ENCODE measurements around the gene KRTAP9-4. TPM values are rescaled to one million over a fixed set of nuclear protein-coding genes. Genes with fewer than 3 reads are reported as not detected.

The KRTAP9-4 gene
- polyA plus RNA-seq, 1 experiment: not detected

DNA sequence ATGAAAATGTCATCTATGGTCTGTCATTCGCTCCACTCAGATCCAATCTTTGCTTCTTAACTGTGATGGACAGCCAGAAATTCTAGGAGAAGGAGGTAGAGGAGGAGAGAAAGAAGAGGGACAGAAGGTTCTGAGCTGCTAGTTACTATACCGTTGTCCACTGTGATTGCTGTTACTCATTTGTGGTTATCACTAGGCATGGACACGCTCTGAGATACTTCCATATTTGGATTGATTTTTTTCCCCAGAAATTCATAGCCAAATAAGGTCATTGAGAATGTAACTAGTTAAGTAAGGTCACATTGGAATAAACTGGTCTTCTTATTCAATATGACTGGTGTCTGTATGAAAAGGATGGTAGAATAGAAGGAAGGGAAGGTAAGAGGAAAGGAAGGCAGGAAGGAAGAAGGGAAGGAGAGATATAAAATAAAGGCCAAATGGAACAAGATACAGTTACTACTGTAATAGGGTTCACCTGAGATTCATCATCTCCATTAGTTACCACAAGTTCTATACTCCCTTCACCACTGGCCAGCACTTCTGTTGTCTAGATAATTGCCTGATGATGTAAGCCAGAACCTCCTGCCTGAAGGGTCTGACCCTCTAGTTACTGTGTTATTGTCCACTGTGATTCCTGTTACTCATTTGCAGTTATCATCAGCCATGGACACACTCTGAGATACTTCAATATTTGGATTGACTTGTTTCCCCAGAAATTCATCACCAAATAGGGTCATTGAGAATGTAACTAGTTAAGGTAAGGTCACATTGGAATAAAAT lies 28.9 kb downstream of the KRTAP9-4 start:
- no peak for DNase-seq (ENCODE audit: low read depth)
- POLR2A ChIA-PET: no interaction called here
- H3K4me3 ChIP-seq (ENCODE audit: low read depth, low read length): no peak overlapping the region
- CTCF ChIA-PET: interaction anchor here (1.1 kb wide), 1 partner anchor 15 kb away, joined by 3 read pairs; no protein-coding TSS in a partner anchor
- no peaks in the 10 kb centered on the region for H3K27me3 ChIP-seq (ENCODE audit: control insufficient read depth, insufficient read depth, low read length)
- H3K36me3 ChIP-seq (ENCODE audit: control insufficient read depth, insufficient read depth, low read length): no peaks in the 10 kb centered on the region
- TF ChIP-seq, protein P1, sequence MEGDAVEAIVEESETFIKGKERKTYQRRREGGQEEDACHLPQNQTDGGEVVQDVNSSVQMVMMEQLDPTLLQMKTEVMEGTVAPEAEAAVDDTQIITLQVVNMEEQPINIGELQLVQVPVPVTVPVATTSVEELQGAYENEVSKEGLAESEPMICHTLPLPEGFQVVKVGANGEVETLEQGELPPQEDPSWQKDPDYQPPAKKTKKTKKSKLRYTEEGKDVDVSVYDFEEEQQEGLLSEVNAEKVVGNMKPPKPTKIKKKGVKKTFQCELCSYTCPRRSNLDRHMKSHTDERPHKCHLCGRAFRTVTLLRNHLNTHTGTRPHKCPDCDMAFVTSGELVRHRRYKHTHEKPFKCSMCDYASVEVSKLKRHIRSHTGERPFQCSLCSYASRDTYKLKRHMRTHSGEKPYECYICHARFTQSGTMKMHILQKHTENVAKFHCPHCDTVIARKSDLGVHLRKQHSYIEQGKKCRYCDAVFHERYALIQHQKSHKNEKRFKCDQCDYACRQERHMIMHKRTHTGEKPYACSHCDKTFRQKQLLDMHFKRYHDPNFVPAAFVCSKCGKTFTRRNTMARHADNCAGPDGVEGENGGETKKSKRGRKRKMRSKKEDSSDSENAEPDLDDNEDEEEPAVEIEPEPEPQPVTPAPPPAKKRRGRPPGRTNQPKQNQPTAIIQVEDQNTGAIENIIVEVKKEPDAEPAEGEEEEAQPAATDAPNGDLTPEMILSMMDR (IDR thresholded peaks at IDR 0.05; ENCODE audit: insufficient read depth, low read depth, low read length): no peak

DNA sequence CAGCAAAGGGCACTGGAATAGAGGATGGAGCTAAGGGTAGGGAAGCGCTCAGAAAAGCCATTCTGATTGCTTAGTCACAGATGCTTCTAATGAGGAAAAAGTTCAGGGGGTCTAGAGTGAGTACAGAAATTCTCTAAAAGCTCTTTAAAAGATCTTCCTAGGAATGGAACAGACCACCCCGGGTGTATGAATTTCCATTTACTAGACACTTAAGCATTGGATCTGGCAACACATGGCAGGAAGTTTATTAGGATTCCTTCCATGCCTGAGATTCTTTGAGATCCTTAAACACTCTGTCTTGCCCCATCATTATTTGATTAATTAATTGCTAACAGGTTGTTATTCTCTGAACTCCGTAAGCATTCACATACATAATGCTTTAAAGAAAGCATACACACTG lies 34.6 kb downstream of the KRTAP9-4 start:
- TF ChIP-seq, protein P1 (IDR thresholded peaks at IDR 0.05; ENCODE audit: insufficient read depth, low read depth, low read length): no peak
- H3K4me3 ChIP-seq (ENCODE audit: low read depth, low read length): no peak overlapping the region
- no peaks in the 10 kb centered on the region for H3K36me3 ChIP-seq (ENCODE audit: control insufficient read depth, insufficient read depth, low read length)
- H3K27me3 ChIP-seq (ENCODE audit: control insufficient read depth, insufficient read depth, low read length): no peaks in the 10 kb centered on the region
- POLR2A ChIA-PET: no interaction called here
- DNase-seq (ENCODE audit: low read depth): peak; percentile 87
- CTCF ChIA-PET: interaction anchor here (0.6 to 1.7 kb wide), 4 partner anchors 38 to 808 kb away, joined by 4 to 7 read pairs (median 4); no protein-coding TSS in a partner anchor

DNA sequence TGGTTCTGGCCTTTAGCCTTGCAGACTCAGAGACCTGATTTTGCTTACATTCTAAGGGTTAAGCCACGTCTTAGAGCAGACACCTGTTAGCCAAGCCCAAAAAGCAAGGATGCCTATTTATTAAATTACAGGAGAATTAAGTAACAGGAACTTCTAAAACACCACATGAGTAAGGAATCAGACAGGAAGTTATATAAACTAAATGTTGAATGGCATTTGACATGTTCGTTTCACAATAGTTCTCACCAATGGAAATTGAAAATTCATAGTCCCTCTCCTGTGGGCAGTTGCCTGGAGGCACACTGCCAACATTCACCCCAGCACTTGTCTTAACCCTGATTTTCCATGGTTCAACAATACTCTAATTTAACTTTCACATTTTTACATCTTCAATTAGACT lies 35.1 kb downstream of the KRTAP9-4 start:
- Histone ChIP-seq H3K36me3 (ENCODE audit: control insufficient read depth, insufficient read depth, low read length) (no peaks in the 10 kb centered on the region), H3K4me3 (ENCODE audit: low read depth, low read length) (no peak overlapping the region), H3K27me3 (ENCODE audit: control insufficient read depth, insufficient read depth, low read length) (no peaks in the 10 kb centered on the region)
- POLR2A ChIA-PET: no interaction called here
- TF ChIP-seq, protein P1 (IDR thresholded peaks at IDR 0.05; ENCODE audit: insufficient read depth, low read depth, low read length): no peak
- DNase-seq (ENCODE audit: low read depth): peak; percentile 26
- CTCF ChIA-PET: interaction anchor here (1.0 to 1.7 kb wide), 3 partner anchors 38 to 264 kb away, joined by 4 to 5 read pairs (median 4); no protein-coding TSS in a partner anchor

DNA sequence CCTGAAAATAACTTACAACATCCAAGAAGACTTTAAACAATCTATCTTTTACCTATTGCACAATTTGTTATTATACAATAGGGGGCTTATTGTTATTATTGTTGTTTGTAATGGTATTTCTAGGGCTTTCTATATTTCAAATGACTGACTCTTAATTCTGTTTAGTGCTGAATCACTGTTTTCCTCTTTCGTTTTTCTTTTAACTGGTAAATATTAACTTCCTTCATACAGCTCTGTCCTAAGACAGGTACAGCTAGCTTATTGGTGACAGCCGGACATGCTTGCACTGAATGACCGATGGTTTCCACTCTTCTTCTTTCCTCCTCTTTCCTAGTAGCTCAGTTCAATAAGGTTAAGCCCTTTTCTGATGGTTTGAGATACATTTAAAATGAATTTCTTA lies 37.6 kb downstream of the KRTAP9-4 start:
- CTCF ChIA-PET: interaction anchor here (1.7 kb wide), 1 partner anchor 35 kb away, joined by 5 read pairs; no protein-coding TSS in a partner anchor
- no peak for DNase-seq (ENCODE audit: low read depth)
- no peaks in the 10 kb centered on the region for H3K27me3 ChIP-seq (ENCODE audit: control insufficient read depth, insufficient read depth, low read length)
- no peak overlapping the region for H3K4me3 ChIP-seq (ENCODE audit: low read depth, low read length)
- no peaks in the 10 kb centered on the region for H3K36me3 ChIP-seq (ENCODE audit: control insufficient read depth, insufficient read depth, low read length)
- TF ChIP-seq, protein P1 (IDR thresholded peaks at IDR 0.05; ENCODE audit: insufficient read depth, low read depth, low read length): no peak
- POLR2A ChIA-PET: no interaction called here

DNA sequence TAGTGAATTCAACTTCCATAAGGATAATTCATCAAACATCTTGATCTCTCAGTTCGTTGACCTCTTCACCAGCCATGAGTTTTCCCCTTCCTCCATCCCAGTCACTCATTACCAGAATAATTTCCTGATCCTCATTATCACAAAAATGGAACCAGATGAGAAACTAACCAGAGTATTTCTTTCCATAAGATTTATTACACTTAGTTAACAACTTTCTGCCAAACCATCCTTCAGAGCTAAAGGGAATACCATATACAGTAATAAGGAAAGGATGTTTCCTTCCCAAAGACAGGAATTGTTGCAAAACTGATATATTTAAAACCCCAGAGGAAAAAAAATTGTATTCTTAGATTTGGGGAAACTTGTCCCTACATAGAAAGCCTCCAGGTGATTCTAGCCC lies 44.5 kb downstream of the KRTAP9-4 start:
- no peaks in the 10 kb centered on the region for H3K27me3 ChIP-seq (ENCODE audit: control insufficient read depth, insufficient read depth, low read length)
- H3K36me3 ChIP-seq (ENCODE audit: control insufficient read depth, insufficient read depth, low read length): no peaks in the 10 kb centered on the region
- ChIA-PET POLR2A (no interaction called here), CTCF (interaction anchor here (1.6 kb wide), 1 partner anchor 28 kb away, joined by 7 read pairs; no protein-coding TSS in a partner anchor)
- TF ChIP-seq, protein P1 (IDR thresholded peaks at IDR 0.05; ENCODE audit: insufficient read depth, low read depth, low read length): no peak
- DNase-seq (ENCODE audit: low read depth): peak; percentile 9
- no peak overlapping the region for H3K4me3 ChIP-seq (ENCODE audit: low read depth, low read length)
